C4-2B (cell line): ENCODE data around the gene CALHM1.
"Not testable (repeated sequence)": the region's sequence is repeated elsewhere in the genome, so short reads cannot be mapped to it uniquely, and the experiment has no call there.

Experiments
- CTCF ChIP-seq: fragments of 450-650 bp; conservative IDR thresholded peaks from 2 replicates; pipeline ENCODE4 v1.5.1; 2017; ENCODE audit warnings: mild to moderate bottlenecking
- ZFX ChIP-seq: fragments of 450-650 bp; IDR thresholded peaks from 2 replicates; pipeline ENCODE4 v1.6.1; 2017

- not testable (repeated sequence) for TF ChIP-seq CTCF, ZFX
These were observed 45.1 kb upstream of the CALHM1 start for GRCh38 chr10:103503777-103504176.
